RWPE1 (cell line): Measurements from ENCODE around the gene TRPV4.

ENCODE experiments used
- CTCF ChIA-PET: fragments of 350-600 bp; sonication (Branson Sonifier 250); formaldehyde crosslinking; extraction: SDS; loops from one replicate; lab custom pipeline; 2021; lab: Yijun Ruan, JAX
- POLR2A ChIA-PET: fragments of 400-600 bp; formaldehyde crosslinking; extraction: SDS; loops from one replicate; lab custom pipeline; 2020; ENCODE audit warnings: antibody characterized with exemption; ENCODE audit not compliant: low non-redundant PET; lab: Yijun Ruan, JAX
- DNase-seq: peaks from one replicate; pipeline ENCODE4 v3.0.0; 2012; ENCODE audit warnings: low spot score
- H3K27ac ChIP-seq: fragments of 450-650 bp; 2 replicates; pipeline ENCODE4 v1.5.1; 2017
- TF ChIP-seq, protein P1 (sequence below): fragments of 450-650 bp; conservative IDR thresholded peaks from 2 replicates; pipeline ENCODE4 v1.5.1; 2017; ENCODE audit warnings: low read depth, mild to moderate bottlenecking

Gene TRPV4

DNA sequence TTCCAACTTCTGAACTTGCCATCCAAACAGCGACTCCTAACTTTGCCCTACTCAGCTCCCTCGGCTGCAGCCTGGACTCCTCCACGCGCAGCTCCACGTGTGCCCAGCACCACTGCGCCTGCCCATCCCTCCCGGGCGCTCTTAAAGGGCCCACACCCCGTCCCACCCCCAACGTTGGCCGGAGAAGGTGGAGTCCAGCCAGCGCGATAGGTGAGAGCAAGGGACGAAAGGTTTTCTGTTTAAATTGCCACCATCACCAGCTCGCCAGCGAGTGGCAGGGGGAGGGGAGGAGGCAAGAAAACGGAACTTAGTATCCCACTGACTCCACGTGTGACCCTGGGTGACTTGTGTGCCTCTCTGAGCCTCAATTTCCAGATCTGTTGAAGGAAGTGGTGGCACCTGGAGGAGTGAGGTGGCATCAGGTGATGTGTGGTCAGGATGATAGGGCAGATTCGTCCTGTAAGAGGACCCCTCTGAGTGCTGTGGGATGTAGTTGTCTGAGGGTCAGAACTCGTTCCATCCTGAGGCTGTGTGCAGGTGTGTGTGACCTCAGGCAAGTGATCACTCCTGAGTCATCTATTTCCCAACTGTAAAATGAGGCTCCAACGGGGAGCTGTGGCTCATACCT is 59.7 kb downstream of the TRPV4 start:
- TF ChIP-seq, protein P1, sequence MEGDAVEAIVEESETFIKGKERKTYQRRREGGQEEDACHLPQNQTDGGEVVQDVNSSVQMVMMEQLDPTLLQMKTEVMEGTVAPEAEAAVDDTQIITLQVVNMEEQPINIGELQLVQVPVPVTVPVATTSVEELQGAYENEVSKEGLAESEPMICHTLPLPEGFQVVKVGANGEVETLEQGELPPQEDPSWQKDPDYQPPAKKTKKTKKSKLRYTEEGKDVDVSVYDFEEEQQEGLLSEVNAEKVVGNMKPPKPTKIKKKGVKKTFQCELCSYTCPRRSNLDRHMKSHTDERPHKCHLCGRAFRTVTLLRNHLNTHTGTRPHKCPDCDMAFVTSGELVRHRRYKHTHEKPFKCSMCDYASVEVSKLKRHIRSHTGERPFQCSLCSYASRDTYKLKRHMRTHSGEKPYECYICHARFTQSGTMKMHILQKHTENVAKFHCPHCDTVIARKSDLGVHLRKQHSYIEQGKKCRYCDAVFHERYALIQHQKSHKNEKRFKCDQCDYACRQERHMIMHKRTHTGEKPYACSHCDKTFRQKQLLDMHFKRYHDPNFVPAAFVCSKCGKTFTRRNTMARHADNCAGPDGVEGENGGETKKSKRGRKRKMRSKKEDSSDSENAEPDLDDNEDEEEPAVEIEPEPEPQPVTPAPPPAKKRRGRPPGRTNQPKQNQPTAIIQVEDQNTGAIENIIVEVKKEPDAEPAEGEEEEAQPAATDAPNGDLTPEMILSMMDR, result no peak
- no peak overlapping the region for H3K27ac ChIP-seq
- ChIA-PET POLR2A (no interaction called here), CTCF (interaction anchor here (0.7 to 1.0 kb wide), 2 partner anchors 175 to 346 kb away, joined by 3 to 4 read pairs; no protein-coding TSS in a partner anchor)
- peak; percentile 65 for DNase-seq

DNA sequence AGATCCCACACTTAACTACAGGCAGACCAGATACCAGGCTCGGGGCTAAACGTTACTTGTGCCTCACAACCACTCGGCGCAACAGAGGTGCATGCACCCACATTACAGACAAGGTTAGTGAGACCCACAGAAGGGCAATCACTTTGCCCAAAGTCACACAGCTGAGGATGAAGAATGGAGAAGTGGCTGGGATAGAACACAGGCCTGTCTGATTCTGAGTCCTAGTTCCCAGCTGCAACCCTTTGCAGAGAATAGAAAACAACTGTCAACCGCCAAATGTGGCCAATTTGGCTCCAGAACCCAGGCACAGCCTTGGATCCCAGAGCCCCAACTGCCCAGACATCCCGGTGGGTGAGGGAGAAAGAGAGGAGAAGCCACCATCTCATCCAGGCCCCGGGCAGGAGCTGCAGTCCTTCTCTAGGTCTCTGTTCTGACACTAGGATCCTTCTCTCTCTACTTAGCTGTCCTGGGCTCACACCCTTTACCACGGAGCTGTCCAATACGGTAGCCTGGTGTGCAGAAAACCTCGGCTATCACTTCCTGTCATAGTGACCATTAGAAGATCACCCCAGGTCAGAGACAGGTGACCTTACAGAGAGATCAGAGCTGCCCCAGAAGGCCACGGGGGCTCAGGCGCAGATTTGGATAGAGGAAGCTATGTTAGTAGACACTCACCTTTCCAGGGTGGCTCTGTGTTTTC is 60.4 kb downstream of the TRPV4 start:
- POLR2A ChIA-PET, result no interaction called here

DNA sequence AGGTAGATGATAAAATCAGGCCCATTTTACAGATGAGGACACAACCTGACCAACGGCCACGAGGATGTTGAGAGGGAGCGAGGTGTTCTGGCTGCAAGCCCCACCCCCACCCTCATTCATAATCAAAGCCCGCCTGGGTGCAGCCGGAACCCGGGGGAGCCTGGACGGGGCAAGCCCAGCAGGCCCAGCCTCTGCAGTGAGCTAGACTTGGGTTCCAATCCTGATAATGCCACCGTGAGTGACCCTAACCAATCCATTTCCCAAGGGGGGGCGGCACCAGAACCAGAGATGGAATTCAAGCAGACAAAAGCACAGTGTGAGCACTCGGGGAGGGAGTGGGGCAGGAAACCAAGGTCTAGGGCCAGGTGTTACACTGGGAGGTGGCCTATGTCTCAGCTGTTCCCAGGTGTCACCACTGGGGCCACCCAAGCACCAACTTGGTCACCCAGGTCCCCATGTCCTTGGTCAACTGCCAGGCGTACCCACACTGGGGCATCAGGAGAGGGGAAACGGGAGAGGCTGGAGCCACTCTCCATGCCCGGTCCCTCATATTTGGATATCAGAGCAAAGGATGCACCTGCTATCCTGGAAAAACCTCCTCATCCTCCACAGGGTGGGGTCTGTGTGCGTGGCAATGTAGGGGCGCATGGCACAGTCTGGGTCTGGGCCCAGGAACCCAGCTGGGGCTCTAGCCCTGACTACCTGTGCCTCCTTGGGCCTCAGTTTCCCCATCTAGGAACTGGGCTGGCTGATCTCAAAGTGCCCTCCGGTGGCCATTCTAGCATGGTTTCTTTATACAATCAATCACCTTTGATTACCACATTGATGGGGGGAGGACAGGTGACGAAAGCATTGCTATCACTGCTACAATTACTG is 61.2 kb downstream of the TRPV4 start:
- H3K27ac ChIP-seq, result no peak overlapping the region
- TF ChIP-seq, protein P1, result no peak
- ChIA-PET CTCF (interaction anchor here (0.6 kb wide), 1 partner anchor 198 kb away, joined by 3 read pairs; the partner anchor contains the start of gene MVK), POLR2A (no interaction called here)
- no peak for DNase-seq

More for the DNA sequence above, 60.4 kb downstream of the TRPV4 start:
- DNase-seq, result no peak
- no peak overlapping the region for H3K27ac ChIP-seq
- TF ChIP-seq, protein P1, result no peak
- CTCF ChIA-PET, result interaction anchor here (0.5 to 0.7 kb wide), 2 partner anchors 175 kb away, joined by 3 to 4 read pairs; no protein-coding TSS in a partner anchor

DNA sequence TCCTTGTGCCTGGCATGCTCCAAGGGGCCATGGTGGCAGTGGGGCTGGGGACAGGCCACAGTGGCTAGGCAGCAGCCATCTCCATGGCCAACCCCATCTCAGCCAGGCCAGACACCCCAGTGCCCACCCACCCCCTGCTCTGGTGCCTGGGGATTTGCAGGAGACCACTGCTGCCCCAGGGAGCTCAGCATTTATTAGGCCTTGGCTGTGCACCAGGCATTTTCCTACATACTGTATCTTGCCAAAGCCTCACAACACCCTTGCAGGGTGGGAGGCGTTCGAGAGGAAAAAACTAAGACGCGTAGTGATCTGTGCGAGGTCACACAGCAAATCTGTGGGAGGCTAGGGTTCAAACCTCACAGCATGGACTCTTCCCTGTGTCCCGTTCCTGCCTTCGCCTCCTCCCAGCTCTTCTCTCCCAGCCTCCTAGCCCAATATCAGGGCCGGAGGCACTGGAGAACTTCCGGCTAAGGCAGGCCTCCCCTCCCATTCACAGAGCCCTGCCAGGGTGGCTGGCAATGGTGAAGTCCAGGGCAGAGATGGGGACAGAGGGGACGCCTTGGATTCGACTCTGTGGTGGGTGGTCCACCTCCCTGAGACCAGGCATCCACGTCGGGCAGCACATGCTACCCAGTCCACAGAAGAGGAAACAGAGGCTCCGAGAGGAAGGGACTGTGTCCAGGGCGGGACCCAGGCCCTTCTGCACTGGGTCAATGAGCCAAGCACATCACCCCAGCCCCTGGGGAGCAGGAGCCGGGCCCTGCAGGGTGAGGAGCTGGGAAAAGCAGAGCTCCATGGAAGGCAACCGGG is 62.1 kb downstream of the TRPV4 start:
- DNase-seq, result no peak
- ChIA-PET POLR2A (no interaction called here), CTCF (no interaction called here)
- TF ChIP-seq, protein P1, result no peak
- H3K27ac ChIP-seq, result no peak overlapping the region

DNA sequence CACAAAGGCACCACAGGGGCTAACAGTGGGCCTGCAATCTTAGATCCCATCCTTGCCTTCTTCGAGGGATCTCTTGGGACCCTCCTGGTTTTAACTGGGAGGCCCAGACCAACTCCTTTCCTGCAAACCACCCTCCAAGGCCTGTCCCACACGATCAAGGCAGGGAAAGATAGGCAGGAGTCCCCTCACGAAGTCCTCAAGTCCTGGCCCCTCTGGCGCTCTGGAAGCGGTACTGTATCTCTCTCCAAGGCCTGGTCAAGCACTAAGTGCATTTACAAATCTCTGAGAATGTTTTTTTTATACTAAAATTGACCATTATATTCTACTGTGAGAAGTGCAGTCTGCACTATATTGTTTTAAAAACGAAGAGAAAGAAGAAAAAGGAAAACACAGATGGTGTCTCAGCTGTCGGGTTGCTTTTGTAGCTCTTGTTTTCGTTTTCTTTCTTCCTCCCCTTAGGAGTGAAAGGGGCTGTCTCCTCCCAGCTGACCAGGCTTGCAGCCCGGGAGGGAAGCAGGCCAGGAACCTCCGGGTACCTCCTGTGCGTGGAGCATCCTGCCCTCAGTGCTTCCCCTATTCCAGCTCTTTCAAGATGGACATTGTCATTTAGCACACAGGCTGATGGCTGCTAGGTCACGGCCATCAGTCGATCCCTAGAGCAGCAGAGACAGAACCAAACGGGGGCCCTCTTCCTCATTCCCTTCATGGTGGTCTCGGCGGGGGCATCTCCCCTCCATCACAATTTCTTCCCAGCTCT is 62.9 kb downstream of the TRPV4 start:
- ChIA-PET POLR2A (no interaction called here), CTCF (interaction anchor here (0.6 kb wide), 1 partner anchor 53 kb away, joined by 3 read pairs; no protein-coding TSS in a partner anchor)
- no peak for DNase-seq
- no peak overlapping the region for H3K27ac ChIP-seq
- TF ChIP-seq, protein P1, result no peak
